Activated CD8-positive, alpha-beta T cell treated with anti-CD3 and anti-CD28 coated beads, Interleukin-2, amount 10 ng/mL, durations not matched to agents 7 days and 5 days (primary cell): ENCODE data around the gene CARD9. TPM values are rescaled to one million over a fixed set of nuclear protein-coding genes. Genes with fewer than 3 reads are reported as not detected.

ENCODE experiments used
- ATAC-seq: fragments of 150-1000 bp; cut with Tn5 transposase; one replicate; pipeline ENCODE4 v1.10.0; 2021; ENCODE audit warnings: moderate library complexity
- CTCF ChIA-PET: fragments of 350-600 bp; sonication (Branson Sonifier 250); formaldehyde crosslinking; loops from one replicate; lab custom pipeline; 2021; ENCODE audit warnings: antibody characterized with exemption; lab: Charles Lee
- POLR2A ChIA-PET: fragments of 350-600 bp; sonication (Branson Sonifier 250); formaldehyde crosslinking; loops from one replicate; lab custom pipeline; 2021; ENCODE audit warnings: antibody characterized with exemption; lab: Charles Lee
- DNase-seq: peaks from one replicate; pipeline ENCODE4 v3.0.0-alpha.2; 2020
- H3K27ac Mint-ChIP-seq: one replicate; pipeline ENCODE4 v1.8.0; 2021; ENCODE audit warnings: mild to moderate bottlenecking, mixed read lengths
- H3K27me3 Mint-ChIP-seq: one replicate; pipeline ENCODE4 v1.8.0; 2021; ENCODE audit warnings: low read depth, mixed read lengths
- H3K36me3 Mint-ChIP-seq: one replicate; pipeline ENCODE4 v1.8.0; 2021; ENCODE audit warnings: low read depth, mixed read lengths
- H3K4me1 Mint-ChIP-seq: one replicate; pipeline ENCODE4 v1.8.0; 2021; ENCODE audit warnings: low read depth, mixed read lengths
- H3K4me3 Mint-ChIP-seq: one replicate; pipeline ENCODE4 v1.8.0; 2021; ENCODE audit warnings: mild to moderate bottlenecking, mixed read lengths
- H3K9me3 Mint-ChIP-seq: one replicate; pipeline ENCODE4 v1.8.0; 2022; ENCODE audit warnings: mixed read lengths; ENCODE audit not compliant: insufficient read depth
- total RNA-seq, 2 experiments: library from RNA; stranded (reverse); gene quantifications; one replicate each; pipeline ENCODE4 v1.2.3, GENCODE V29; 2021

The CARD9 gene
- total RNA-seq, 2 experiments from 2014 or later: 1.3 to 1.4 TPM

- ChIA-PET CTCF (interaction anchor here (0.8 to 1.8 kb wide), 14 partner anchors 9 to 390 kb away, joined by 3 to 14 read pairs (median 4); partner anchors contain the start of gene DNLZ), POLR2A (interaction anchor here (1.1 to 2.5 kb wide), 3 partner anchors 10 to 41 kb away, joined by 3 to 13 read pairs (median 4); partner anchors contain the start of genes DNLZ, ENTR1 and PMPCA)
- H3K36me3 Mint-ChIP-seq: peaks cover 40% of the 10 kb centered on the region
- H3K27ac Mint-ChIP-seq: peak within 1 kb of the TSS; percentile 77
- DNase-seq (peak; percentile 90), ATAC-seq (peak; percentile 73)
- no peaks in the 10 kb centered on the region for H3K9me3 Mint-ChIP-seq
- H3K27me3 Mint-ChIP-seq: no peaks in the 10 kb centered on the region
- peaks cover 56% of the 10 kb centered on the region for H3K4me1 Mint-ChIP-seq
- H3K4me3 Mint-ChIP-seq: peak within 1 kb of the TSS; percentile 83
Measured at GRCh38 chr9:136400038-136400834, 26.8 kb upstream of the CARD9 start, which contains the start of gene SNAPC4. Gene SNAPC4, minus strand, starts transcription at chr9:136400170. Its CDS starts 1,742 bp downstream, at chr9:136398428.

DNA sequence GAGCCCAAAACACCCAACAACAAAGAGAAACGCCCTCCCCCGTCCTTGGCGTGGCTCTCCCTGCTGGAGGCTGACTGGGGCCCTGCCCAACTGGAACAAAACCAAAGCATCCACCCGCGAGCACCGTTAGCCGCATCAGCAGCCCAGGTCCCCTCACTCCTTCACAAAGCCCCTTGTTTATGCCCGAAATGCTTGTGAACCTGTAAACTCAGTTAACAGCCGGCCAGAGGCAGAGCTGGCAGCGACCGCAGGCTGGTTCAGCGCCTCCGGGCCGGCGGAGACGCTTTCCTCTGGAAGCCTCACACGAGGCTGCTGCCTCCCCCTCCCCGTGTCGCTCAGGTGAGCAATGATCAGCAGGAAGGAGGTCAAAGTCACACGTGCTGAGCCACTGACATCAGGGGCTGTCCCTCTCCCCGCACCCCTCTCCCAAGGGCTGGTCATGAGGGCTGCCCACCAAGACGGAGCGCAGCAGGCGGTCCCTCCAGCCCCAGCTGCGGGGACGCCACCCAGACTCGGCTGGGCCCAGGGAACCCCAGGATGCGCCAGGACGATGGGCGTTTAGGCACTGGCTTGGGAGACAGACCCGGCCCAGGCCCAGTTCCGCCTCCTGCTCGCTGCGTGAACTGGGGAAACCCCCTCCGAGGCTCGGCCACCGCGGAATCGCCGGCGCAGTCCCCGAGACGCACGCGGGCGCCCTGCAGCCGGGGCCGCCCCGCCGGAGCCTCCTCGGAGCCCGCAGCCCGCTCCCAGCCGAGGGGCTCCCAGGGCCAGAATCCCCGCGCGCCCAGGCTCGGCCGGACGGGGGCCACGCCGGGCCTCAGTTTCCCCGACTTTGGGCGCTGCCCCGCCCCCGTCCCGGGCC, 25.9 kb upstream of the CARD9 start:
- no peaks in the 10 kb centered on the region for H3K9me3 Mint-ChIP-seq
- POLR2A ChIA-PET: interaction anchor here (2.5 kb wide), 1 partner anchor 11 kb away, joined by 13 read pairs; the partner anchor contains the start of genes ENTR1 and PMPCA

DNA sequence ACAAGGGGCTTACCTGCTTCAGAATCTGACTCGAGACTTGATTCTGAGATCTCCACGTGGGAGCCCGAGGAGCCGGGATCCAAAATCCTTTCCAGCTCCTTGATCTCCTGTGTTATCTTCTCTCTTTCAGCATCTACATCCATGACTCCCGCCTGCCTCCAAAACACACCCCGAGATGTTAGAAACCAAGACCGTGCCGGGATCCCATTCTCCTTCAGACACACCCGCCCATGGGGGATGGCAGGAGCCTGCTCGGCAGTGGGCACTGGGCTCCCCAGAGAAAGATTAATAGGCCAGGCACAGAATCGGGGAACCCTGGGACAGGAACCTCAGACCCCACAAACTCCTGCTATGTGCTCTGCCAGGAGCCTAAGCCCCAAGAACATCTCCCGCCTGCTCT, 24.8 kb upstream of the CARD9 start:
- peak overlapping the region; percentile 83 for H3K4me3 Mint-ChIP-seq
- H3K36me3 Mint-ChIP-seq: peaks cover 32% of the 10 kb centered on the region
- no peak overlapping the region for H3K27ac Mint-ChIP-seq
- ATAC-seq (no peak), DNase-seq (no peak)
- H3K9me3 Mint-ChIP-seq: no peaks in the 10 kb centered on the region
- POLR2A ChIA-PET: interaction anchor here (1.2 kb wide), 1 partner anchor 34 kb away, joined by 3 read pairs; no protein-coding TSS in a partner anchor
- no peaks in the 10 kb centered on the region for H3K27me3 Mint-ChIP-seq
- CTCF ChIA-PET: interaction anchor here (1.7 to 2.3 kb wide), 3 partner anchors 13 to 85 kb away, joined by 4 to 6 read pairs (median 4); no protein-coding TSS in a partner anchor
- H3K4me1 Mint-ChIP-seq: peaks cover 37% of the 10 kb centered on the region

More for the DNA sequence above, 25.9 kb upstream of the CARD9 start:
- CTCF ChIA-PET: interaction anchor here (1.0 to 1.8 kb wide), 4 partner anchors 10 to 86 kb away, joined by 3 to 4 read pairs (median 4); no protein-coding TSS in a partner anchor
- ATAC-seq (peak; percentile 32), DNase-seq (peak; percentile 43)
- peak overlapping the region; percentile 83 for H3K4me3 Mint-ChIP-seq
- H3K36me3 Mint-ChIP-seq: peaks cover 38% of the 10 kb centered on the region
- peaks cover 48% of the 10 kb centered on the region for H3K4me1 Mint-ChIP-seq
- peak overlapping the region; percentile 77 for H3K27ac Mint-ChIP-seq
- no peaks in the 10 kb centered on the region for H3K27me3 Mint-ChIP-seq

DNA sequence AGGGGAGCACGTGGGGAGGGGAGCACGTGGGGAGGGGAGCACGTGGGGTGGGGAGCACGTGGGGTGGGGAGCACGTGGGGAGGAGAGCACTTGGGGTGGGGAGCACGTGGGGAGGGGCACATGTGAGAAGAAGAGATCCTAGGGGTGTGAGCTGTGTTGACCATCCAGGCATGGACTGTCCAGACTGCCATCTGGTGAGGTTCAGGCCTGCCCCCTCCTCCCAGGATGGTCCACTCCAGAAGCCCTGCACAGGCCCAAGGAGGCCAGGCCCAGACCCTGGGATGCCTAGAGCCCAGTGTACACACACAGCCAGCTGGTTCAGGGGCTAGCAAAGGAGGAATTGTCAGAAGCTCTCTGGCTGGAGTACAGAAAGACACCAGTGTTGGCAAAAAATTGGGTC, 24.2 kb upstream of the CARD9 start:
- DNase-seq (no peak), ATAC-seq (no peak)
- Mint-ChIP-seq H3K4me1 (peaks cover 33% of the 10 kb centered on the region), H3K27ac (no peak overlapping the region), H3K9me3 (no peaks in the 10 kb centered on the region), H3K36me3 (peaks cover 30% of the 10 kb centered on the region), H3K27me3 (no peaks in the 10 kb centered on the region), H3K4me3 (no peak overlapping the region)
- ChIA-PET POLR2A (interaction anchor here (0.6 to 1.2 kb wide), 2 partner anchors 34 to 78 kb away, joined by 3 read pairs; no protein-coding TSS in a partner anchor), CTCF (interaction anchor here (2.3 kb wide), 1 partner anchor 13 kb away, joined by 6 read pairs; no protein-coding TSS in a partner anchor)

GRCh38 chr9:136396219-136396515, 22.7 kb upstream of the CARD9 start:
- Mint-ChIP-seq H3K36me3 (peaks cover 24% of the 10 kb centered on the region), H3K27me3 (no peaks in the 10 kb centered on the region), H3K27ac (no peak overlapping the region), H3K4me1 (peaks cover 23% of the 10 kb centered on the region), H3K4me3 (no peak overlapping the region), H3K9me3 (no peaks in the 10 kb centered on the region)
- no peak for DNase-seq
- ATAC-seq: no peak
- ChIA-PET CTCF (interaction anchor here (0.8 to 2.3 kb wide), 3 partner anchors 12 to 33 kb away, joined by 3 to 9 read pairs (median 6); partner anchors contain the start of gene DNLZ), POLR2A (no interaction called here)

DNA sequence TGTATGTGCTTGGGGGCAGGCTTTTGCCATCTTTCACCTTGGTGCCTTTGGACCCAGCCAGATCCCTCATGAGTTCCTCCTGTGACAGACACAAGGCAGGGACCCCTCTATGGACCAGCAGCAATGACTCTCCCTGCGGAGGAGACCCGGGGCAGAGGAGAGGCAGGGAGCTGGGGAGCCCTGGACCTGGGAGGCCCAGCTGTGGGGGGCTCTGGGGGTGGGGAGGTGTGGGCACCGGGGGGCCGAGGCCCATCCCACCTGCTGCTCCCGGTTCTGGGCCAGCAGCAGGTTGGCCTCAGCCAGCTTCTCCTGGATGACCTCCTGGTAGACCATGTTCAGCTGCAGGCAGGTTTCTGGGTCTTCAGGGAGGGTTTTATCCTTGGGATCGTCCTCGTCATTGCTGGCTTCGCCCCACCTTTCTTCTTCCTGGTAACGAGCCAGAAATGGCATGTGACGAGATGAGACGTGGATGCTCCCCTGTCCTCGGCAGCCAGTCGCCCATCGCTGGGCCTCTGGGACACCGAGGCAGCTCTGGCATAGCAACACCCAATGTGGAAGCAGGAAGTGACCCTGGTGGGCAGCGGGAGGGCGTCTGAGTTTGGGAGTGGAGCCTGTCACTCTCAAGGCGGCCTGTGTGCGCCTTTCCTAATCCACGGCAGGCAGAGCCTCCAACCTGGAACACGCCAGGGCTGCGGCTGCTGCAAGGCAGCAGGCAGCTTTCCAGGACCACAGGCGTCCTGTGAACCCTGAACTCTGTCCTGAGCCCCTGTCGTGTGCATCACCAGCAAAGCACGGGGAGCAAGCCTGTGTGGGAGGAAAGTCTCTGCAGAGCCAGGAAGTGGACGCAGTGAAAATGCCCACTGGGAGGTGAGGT, 22.1 kb upstream of the CARD9 start:
- no peak overlapping the region for H3K4me3 Mint-ChIP-seq
- H3K36me3 Mint-ChIP-seq: peaks cover 24% of the 10 kb centered on the region
- no peak overlapping the region for H3K27ac Mint-ChIP-seq
- POLR2A ChIA-PET: interaction anchor here (0.6 kb wide), 1 partner anchor 10 kb away, joined by 3 read pairs; no protein-coding TSS in a partner anchor
- DNase-seq: no peak
- H3K27me3 Mint-ChIP-seq: no peaks in the 10 kb centered on the region
- ATAC-seq: no peak
- H3K9me3 Mint-ChIP-seq: no peaks in the 10 kb centered on the region
- peaks cover 17% of the 10 kb centered on the region for H3K4me1 Mint-ChIP-seq
- CTCF ChIA-PET: interaction anchor here (2.0 kb wide), 1 partner anchor 32 kb away, joined by 9 read pairs; the partner anchor contains the start of gene DNLZ

- H3K27ac Mint-ChIP-seq: no peak overlapping the region
- no peak overlapping the region for H3K4me3 Mint-ChIP-seq
- peaks cover 13% of the 10 kb centered on the region for H3K4me1 Mint-ChIP-seq
- ChIA-PET POLR2A (no interaction called here), CTCF (no interaction called here)
- H3K27me3 Mint-ChIP-seq: no peaks in the 10 kb centered on the region
- H3K36me3 Mint-ChIP-seq: peaks cover 26% of the 10 kb centered on the region
- DNase-seq: no peak
- no peaks in the 10 kb centered on the region for H3K9me3 Mint-ChIP-seq
- no peak for ATAC-seq
Measured at GRCh38 chr9:136395020-136395340, 21.5 kb upstream of the CARD9 start.

DNA sequence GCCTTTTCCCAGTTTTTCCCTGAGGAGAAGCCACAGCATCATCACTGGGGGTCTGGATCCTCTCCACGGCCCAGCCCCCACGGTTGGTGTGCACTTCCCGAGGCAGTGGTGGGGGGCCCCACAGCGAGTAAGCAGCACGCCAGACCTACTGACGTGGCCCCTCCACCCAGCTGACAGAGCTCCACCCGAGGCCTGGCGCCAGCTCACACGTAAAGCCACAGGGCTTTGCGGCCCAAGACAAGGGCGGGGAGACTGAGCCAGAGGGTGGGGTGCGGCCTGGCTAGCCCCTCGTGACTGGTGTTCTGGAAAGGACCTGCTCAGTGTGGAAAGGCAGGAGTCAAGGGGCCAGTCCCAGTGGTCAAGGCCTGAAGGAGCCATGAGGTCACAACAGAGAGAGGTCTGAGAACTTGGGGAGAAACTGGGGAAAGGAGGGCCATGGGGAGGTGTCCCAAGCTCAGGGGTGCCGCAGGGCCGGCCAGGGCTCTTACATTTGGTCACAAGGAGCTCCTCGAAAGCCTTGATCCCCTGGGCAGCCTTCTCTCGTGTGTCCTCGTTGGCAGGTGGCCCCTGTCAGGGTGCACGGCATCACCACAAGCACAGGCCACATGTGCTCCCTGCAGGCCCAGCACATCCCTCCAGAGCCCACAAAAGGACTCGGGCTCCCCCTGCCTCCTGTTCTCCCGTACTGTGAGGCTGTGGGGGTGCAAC, 21.0 kb upstream of the CARD9 start:
- no peak overlapping the region for H3K4me3 Mint-ChIP-seq
- CTCF ChIA-PET: no interaction called here
- POLR2A ChIA-PET: no interaction called here
- peaks cover 13% of the 10 kb centered on the region for H3K4me1 Mint-ChIP-seq
- DNase-seq: no peak
- ATAC-seq: no peak
- H3K27ac Mint-ChIP-seq: no peak overlapping the region
- no peaks in the 10 kb centered on the region for H3K9me3 Mint-ChIP-seq
- H3K27me3 Mint-ChIP-seq: no peaks in the 10 kb centered on the region
- peaks cover 29% of the 10 kb centered on the region for H3K36me3 Mint-ChIP-seq

DNA sequence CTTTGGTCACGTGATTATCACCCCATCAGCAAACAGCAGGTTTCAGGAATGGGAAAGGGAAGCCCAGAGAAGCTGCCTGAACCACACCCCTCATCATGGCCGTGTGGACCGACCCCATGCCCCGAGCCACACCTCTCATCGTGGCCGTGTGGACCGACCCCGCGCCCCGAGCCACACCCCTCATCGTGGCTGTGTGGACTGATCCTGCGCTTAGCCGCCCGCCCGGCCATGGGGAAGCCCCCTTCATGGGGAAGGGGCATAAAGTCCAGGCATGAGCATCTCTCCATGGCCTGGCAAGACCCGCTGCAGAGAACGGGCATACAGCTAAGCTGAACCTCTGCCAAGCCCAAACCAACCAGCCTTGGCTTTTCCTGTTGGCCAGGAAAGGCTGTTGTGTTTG, 20.1 kb upstream of the CARD9 start:
- Mint-ChIP-seq H3K27ac (no peak overlapping the region), H3K36me3 (peaks cover 34% of the 10 kb centered on the region), H3K4me1 (peaks cover 7% of the 10 kb centered on the region), H3K27me3 (no peaks in the 10 kb centered on the region), H3K4me3 (no peak overlapping the region), H3K9me3 (no peaks in the 10 kb centered on the region)
- POLR2A ChIA-PET: no interaction called here
- ATAC-seq (no peak), DNase-seq (no peak)
- CTCF ChIA-PET: no interaction called here
